K562 (cell line): ENCODE data around the gene HBM. TPM values are rescaled to one million over a fixed set of nuclear protein-coding genes. Genes with fewer than 3 reads are reported as not detected.

ENCODE experiments used
- ATAC-seq: fragments of 200-7000 bp; cut with Tn5 transposase; 3 replicates; pipeline ENCODE4 v1.9.1; 2020; ENCODE audit warnings: moderate library complexity
- BruUV-seq: library from RNA; stranded (reverse); fragments of 400-500 nt; replicated peaks from 2 replicates; lab custom pipeline; 2021; lab: Mats Ljungman, UMichigan
- CTCF ChIA-PET: fragments of 300-600 bp; formaldehyde crosslinking; extraction: SDS; loops from one replicate; lab custom pipeline; 2021; ENCODE audit warnings: low intra/inter-chr PET ratio; lab: Yijun Ruan, JAX
- POLR2A ChIA-PET: fragments of 300-600, 350-650 bp; sonication (Branson Sonifier 250); formaldehyde crosslinking; extraction: SDS; loops from one replicate; lab custom pipeline; 2021; ENCODE audit warnings: antibody characterized with exemption, inconsistent platforms; lab: Yijun Ruan, JAX
- DNase-seq, 4 experiments: peaks; one replicate each; pipeline versions ENCODE4 v3.0.0 to v3.0.0-alpha.2; 2011 to 2018; ENCODE audit warnings: low spot score in 3 of 4, mixed read lengths in 3 of 4; ENCODE audit errors: extremely low read depth in 1 of 4
- FAIRE-seq: peaks from 2 replicates; lab custom pipeline; 2011; peaks lifted over from hg19 to GRCh38; lab: Jason Lieb, UNC
- H2AFZ ChIP-seq: 2 replicates; pipeline ENCODE4 v1.6.0; 2011; ENCODE audit warnings: low read depth, low read length, control low read depth, inconsistent platforms
- H3K27ac ChIP-seq: fragments of 200-600 bp; 3 replicates; pipeline ENCODE4 v1.8.0; 2011; ENCODE audit warnings: low read depth, mild to moderate bottlenecking, control low read depth, inconsistent platforms, low read length, moderate library complexity, mixed read lengths; ENCODE audit errors: extremely low read depth
- H3K27me3 ChIP-seq, 2 experiments: fragments of 300-600 bp in 1 of 2; 2 replicates in 1 of 2; 3 replicates in 1 of 2; pipeline versions ENCODE4 v1.6.0 to v1.8.0; 2011; ENCODE audit warnings: inconsistent platforms in 2 of 2, low read length in 2 of 2, mild to moderate bottlenecking in 1 of 2, mixed read lengths in 1 of 2, moderate library complexity in 1 of 2; ENCODE audit not compliant: control insufficient read depth in 2 of 2, insufficient read depth in 2 of 2
- H3K36me3 ChIP-seq: fragments of 300-600 bp; 3 replicates; pipeline ENCODE4 v1.8.0; 2011; ENCODE audit warnings: mild to moderate bottlenecking, low read length, inconsistent platforms; ENCODE audit not compliant: control insufficient read depth, insufficient read depth
- H3K4me1 ChIP-seq, 2 experiments: fragments of 200-600 bp in 1 of 2; replicated peaks in 1 of 2; 2 replicates in 1 of 2; 3 replicates in 1 of 2; pipeline versions ENCODE4 v1.5.1 to v1.8.0; 2011; ENCODE audit warnings: inconsistent platforms in 2 of 2, low read length in 2 of 2, mild to moderate bottlenecking in 1 of 2, mixed read lengths in 1 of 2, moderate library complexity in 1 of 2; ENCODE audit not compliant: control insufficient read depth in 2 of 2, insufficient read depth in 2 of 2
- H3K4me2 ChIP-seq: 2 replicates; pipeline ENCODE4 v1.6.1; 2011; ENCODE audit warnings: low read length, control low read depth, inconsistent platforms, mixed read lengths; ENCODE audit not compliant: insufficient read depth
- H3K4me3 ChIP-seq: fragments of 200-600 bp; sonication (generic), shearing (Covaris generic); 2 replicates; pipeline ENCODE4 v1.5.1; 2016; ENCODE audit warnings: control low read depth, inconsistent platforms
- H3K79me2 ChIP-seq: fragments of 200-600 bp; 3 replicates; pipeline ENCODE4 v1.8.0; 2011; ENCODE audit warnings: low read length, inconsistent platforms; ENCODE audit not compliant: control insufficient read depth, insufficient read depth
- H3K9ac ChIP-seq, 2 experiments: 2 replicates each; pipeline versions ENCODE4 v1.6.0 to v1.6.1; 2011; ENCODE audit warnings: low read depth in 2 of 2, low read length in 2 of 2, control low read depth in 1 of 2, inconsistent platforms in 1 of 2, mild to moderate bottlenecking in 1 of 2, mixed read lengths in 1 of 2; ENCODE audit not compliant: insufficient read depth in 1 of 2
- H3K9me1 ChIP-seq: one replicate; pipeline ENCODE4 v1.6.0; 2011; ENCODE audit warnings: inconsistent platforms, mild to moderate bottlenecking, low read length, moderate library complexity; ENCODE audit not compliant: control insufficient read depth, insufficient read depth
- H3K9me3 ChIP-seq: replicated peaks from 2 replicates; pipeline ENCODE4 v1.5.1; 2011; ENCODE audit warnings: low read depth, low read length, inconsistent platforms; ENCODE audit not compliant: control insufficient read depth, insufficient read depth
- H4K20me1 ChIP-seq: replicated peaks from 2 replicates; pipeline ENCODE4 v1.6.1; 2011; ENCODE audit warnings: low read length, inconsistent platforms, mixed read lengths; ENCODE audit not compliant: control insufficient read depth, insufficient read depth
- CREBBP ChIP-seq: IDR thresholded peaks from one replicate; pipeline ENCODE4 v1.6.1; 2012; ENCODE audit warnings: low read depth, mild to moderate bottlenecking, control low read depth, inconsistent platforms, low read length
- DMBX1 ChIP-seq: fragments of 250-450 bp; sonication (Bioruptor Pico); IDR thresholded peaks from 2 replicates; pipeline ENCODE4 v1.8.0; 2022; ENCODE audit warnings: inconsistent platforms, mild to moderate bottlenecking, moderate library complexity, borderline replicate concordance
- HMGN3 ChIP-seq: IDR thresholded peaks from 2 replicates; pipeline ENCODE4 v1.6.1; 2011; ENCODE audit warnings: borderline replicate concordance, low read depth, mild to moderate bottlenecking, mixed read lengths, low read length; ENCODE audit not compliant: insufficient read length; ENCODE audit errors: extremely low read depth
- MAX ChIP-seq: sonication (generic); formaldehyde crosslinking; IDR thresholded peaks from 2 replicates; pipeline ENCODE4 v1.9.0; 2022; ENCODE audit warnings: mild to moderate bottlenecking, missing genetic modification reagents
- MEF2D ChIP-seq: conservative IDR thresholded peaks from 2 replicates; pipeline ENCODE4 v1.6.1; 2016; ENCODE audit warnings: low read depth, missing genetic modification characterization, missing compliant biosample characterization
- NFIC ChIP-seq: fragments of 450-650 bp; IDR thresholded peaks from 2 replicates; pipeline ENCODE4 v1.6.1; 2017; ENCODE audit warnings: mild to moderate bottlenecking, inconsistent platforms
- PYGO2 ChIP-seq: fragments of 450-650 bp; IDR thresholded peaks from 2 replicates; pipeline ENCODE4 v1.6.1; 2016; ENCODE audit warnings: mild to moderate bottlenecking, missing genetic modification characterization, moderate library complexity, missing compliant biosample characterization
- SMARCC2 ChIP-seq: fragments of 450-650 bp; IDR thresholded peaks from 2 replicates; pipeline ENCODE4 v1.6.1; 2017; ENCODE audit warnings: antibody characterized with exemption, moderate library complexity, mild to moderate bottlenecking, low read depth
- TRIM24 ChIP-seq, 2 experiments: fragments of 450-650 bp; IDR thresholded peaks; 2 replicates each; pipeline ENCODE4 v1.6.1; 2016
- ZNF197 ChIP-seq: fragments of 200-800 bp; sonication (Bioruptor generic); IDR thresholded peaks from 2 replicates; pipeline ENCODE4 v1.6.1; 2016; ENCODE audit warnings: low read depth, missing genetic modification characterization, missing compliant biosample characterization
- ZNF589 ChIP-seq: fragments of 200-800 bp; sonication (Bioruptor generic); IDR thresholded peaks from 2 replicates; pipeline ENCODE4 v1.6.1; 2016; ENCODE audit warnings: low read depth, missing genetic modification characterization, missing compliant biosample characterization
- WGBS: fragments of 100-300 bp; shearing (Covaris generic); methylation state at CpG from one replicate; pipeline ENCODE4 v1.1.6; 2016; ENCODE audit warnings: low coverage, mixed read lengths; ENCODE audit not compliant: insufficient coverage; ENCODE audit errors: missing lambda C conversion rate; 5-methylcytosine and 5-hydroxymethylcytosine counted together
- in situ Hi-C: fragments of 300-500 bp; cut with MboI; formaldehyde crosslinking; loops from 4 replicates; pipeline ENCODE4 v1.15.0; 2018; ENCODE audit warnings: inconsistent platforms, mixed read lengths
- intact Hi-C: fragments of 100-400 bp; cut with micrococcal nuclease; formaldehyde crosslinking; loops from 2 replicates; pipeline ENCODE4 v1.14.2; 2022
- polyA plus RNA-seq, 8 experiments: library from polyadenylated mRNA; depleted of rRNA in 4 of 8; stranded (reverse) in 5 of 8; unstranded in 3 of 8; fragments of >200 nt; fragmentation: Nextera tagmentation in 2 of 8; fragmentation: Illumina TruSeq in 1 of 8; extraction: Ambion mirVana in 2 of 8; extraction: Trizol in 1 of 8; gene quantifications; 2 replicates each; pipeline versions ENCODE4 v1.2.1 to v1.2.3, GENCODE V29; 2011 to 2014; ENCODE audit warnings: inconsistent platforms in 1 of 8, missing spikeins in 1 of 8
- total RNA-seq, 7 experiments: library from RNA; depleted of rRNA in 6 of 7; stranded (reverse); fragments of >200 nt in 6 of 7; fragmentation: Illumina TruSeq in 2 of 7; extraction: Trizol in 2 of 7; gene quantifications; 2 replicates each; pipeline versions ENCODE4 v1.2.1 to v1.2.3, GENCODE V29; 2011 to 2021; ENCODE audit warnings: low replicate concordance in 1 of 7
- TF ChIP-seq, protein P1 (sequence below): fragments of 450-650 bp; conservative IDR thresholded peaks from 2 replicates; pipeline ENCODE4 v1.6.1; 2016; ENCODE audit warnings: missing genetic modification characterization, low read depth, mild to moderate bottlenecking, control low read depth, missing compliant biosample characterization

HBM gene
- total and polyA plus RNA-seq, 9 of the 15 experiments (the other 6 are each of a cell fraction or from before 2014, with no cell fraction given): not detected

DNA sequence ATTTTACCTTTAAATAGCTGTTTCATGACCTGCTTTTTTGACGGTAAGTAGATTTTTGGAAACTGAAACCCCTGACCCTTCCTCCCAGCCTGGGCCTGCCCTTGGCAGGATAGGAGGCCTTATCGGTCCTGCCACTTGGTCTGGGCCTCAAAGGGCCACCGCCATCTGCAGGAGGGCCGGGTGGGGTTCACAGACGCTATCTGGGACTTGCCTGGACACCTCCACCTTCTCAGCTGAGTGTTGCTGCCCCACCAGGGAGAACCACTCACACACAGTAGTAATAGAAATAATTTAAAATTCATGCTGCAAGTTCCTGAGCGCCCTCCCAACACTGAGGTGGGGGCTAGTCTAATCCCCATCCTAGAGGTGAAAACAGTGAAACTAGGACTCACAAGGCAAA lies 22.7 kb upstream of the HBM start:
- Histone ChIP-seq H3K9me3 (no peaks in the 10 kb centered on the region), H3K27ac (peak overlapping the region; percentile 81), H3K9me1 (no peaks in the 10 kb centered on the region), H3K4me2 (peak overlapping the region; percentile 71), H2AFZ (peak overlapping the region; percentile 52), H3K79me2 (peaks cover 4% of the 10 kb centered on the region; the same call in 2 of the 3 replicates), H3K4me1 (peaks cover 37 to 53% of the 10 kb centered on the region in 2 experiments), H3K4me3 (no peak overlapping the region), H3K36me3 (no peaks in the 10 kb centered on the region), H3K27me3 (no peaks in the 10 kb centered on the region), H3K9ac (peak overlapping the region; percentile 56 to 86), H4K20me1 (no peaks in the 10 kb centered on the region)
- ATAC-seq: peak; percentile 75
- peak; percentile 85 to 94 (median 89) for DNase-seq
- POLR2A ChIA-PET: interaction anchor here (0.5 to 1.6 kb wide), 5 partner anchors 9 to 1014 kb away, joined by 3 to 4 read pairs (median 3); no protein-coding TSS in a partner anchor
- CTCF ChIA-PET: no interaction called here
- intact Hi-C loops (loop anchor here (2.0 kb wide), 1 partner anchor 36 kb away; no protein-coding TSS in a partner anchor), in situ Hi-C loops (no loop called here)
- BruUV-seq: no TSS peak
- WGBS: 0% methylated on average over 6 of the region's 6 CpGs
- peak; percentile 90 for FAIRE-seq
- TF ChIP-seq TRIM24 (IDR thresholded peaks at IDR 0.05) (peak; percentile 78 to 83; a peak in 3 of 4 replicates), SMARCC2 (peak; percentile 79), ZNF589 (peak; percentile 31; the same call in 1 of the 2 replicates), MEF2D (no peak; the same call in 1 of the 2 replicates), HMGN3 (peak; percentile 87), DMBX1 (CRISPR knock-in tag) (peak; percentile 89), PYGO2 (no peak), NFIC (peak; percentile 83), CREBBP (no peak), MAX (0 out of 2 replicates have a peak, but pooled peaks have one; percentile 19), ZNF197 (CRISPR knock-in tag) (peak; percentile 4; the same call in 1 of the 2 replicates)
- TF ChIP-seq, protein P1, sequence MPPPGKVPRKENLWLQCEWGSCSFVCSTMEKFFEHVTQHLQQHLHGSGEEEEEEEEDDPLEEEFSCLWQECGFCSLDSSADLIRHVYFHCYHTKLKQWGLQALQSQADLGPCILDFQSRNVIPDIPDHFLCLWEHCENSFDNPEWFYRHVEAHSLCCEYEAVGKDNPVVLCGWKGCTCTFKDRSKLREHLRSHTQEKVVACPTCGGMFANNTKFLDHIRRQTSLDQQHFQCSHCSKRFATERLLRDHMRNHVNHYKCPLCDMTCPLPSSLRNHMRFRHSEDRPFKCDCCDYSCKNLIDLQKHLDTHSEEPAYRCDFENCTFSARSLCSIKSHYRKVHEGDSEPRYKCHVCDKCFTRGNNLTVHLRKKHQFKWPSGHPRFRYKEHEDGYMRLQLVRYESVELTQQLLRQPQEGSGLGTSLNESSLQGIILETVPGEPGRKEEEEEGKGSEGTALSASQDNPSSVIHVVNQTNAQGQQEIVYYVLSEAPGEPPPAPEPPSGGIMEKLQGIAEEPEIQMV (tag): no peak
